ENCODE data around the gene SGIP1.

The SGIP1 gene, protein sequence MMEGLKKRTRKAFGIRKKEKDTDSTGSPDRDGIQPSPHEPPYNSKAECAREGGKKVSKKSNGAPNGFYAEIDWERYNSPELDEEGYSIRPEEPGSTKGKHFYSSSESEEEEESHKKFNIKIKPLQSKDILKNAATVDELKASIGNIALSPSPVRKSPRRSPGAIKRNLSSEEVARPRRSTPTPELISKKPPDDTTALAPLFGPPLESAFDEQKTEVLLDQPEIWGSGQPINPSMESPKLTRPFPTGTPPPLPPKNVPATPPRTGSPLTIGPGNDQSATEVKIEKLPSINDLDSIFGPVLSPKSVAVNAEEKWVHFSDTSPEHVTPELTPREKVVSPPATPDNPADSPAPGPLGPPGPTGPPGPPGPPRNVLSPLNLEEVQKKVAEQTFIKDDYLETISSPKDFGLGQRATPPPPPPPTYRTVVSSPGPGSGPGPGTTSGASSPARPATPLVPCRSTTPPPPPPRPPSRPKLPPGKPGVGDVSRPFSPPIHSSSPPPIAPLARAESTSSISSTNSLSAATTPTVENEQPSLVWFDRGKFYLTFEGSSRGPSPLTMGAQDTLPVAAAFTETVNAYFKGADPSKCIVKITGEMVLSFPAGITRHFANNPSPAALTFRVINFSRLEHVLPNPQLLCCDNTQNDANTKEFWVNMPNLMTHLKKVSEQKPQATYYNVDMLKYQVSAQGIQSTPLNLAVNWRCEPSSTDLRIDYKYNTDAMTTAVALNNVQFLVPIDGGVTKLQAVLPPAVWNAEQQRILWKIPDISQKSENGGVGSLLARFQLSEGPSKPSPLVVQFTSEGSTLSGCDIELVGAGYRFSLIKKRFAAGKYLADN

DNA sequence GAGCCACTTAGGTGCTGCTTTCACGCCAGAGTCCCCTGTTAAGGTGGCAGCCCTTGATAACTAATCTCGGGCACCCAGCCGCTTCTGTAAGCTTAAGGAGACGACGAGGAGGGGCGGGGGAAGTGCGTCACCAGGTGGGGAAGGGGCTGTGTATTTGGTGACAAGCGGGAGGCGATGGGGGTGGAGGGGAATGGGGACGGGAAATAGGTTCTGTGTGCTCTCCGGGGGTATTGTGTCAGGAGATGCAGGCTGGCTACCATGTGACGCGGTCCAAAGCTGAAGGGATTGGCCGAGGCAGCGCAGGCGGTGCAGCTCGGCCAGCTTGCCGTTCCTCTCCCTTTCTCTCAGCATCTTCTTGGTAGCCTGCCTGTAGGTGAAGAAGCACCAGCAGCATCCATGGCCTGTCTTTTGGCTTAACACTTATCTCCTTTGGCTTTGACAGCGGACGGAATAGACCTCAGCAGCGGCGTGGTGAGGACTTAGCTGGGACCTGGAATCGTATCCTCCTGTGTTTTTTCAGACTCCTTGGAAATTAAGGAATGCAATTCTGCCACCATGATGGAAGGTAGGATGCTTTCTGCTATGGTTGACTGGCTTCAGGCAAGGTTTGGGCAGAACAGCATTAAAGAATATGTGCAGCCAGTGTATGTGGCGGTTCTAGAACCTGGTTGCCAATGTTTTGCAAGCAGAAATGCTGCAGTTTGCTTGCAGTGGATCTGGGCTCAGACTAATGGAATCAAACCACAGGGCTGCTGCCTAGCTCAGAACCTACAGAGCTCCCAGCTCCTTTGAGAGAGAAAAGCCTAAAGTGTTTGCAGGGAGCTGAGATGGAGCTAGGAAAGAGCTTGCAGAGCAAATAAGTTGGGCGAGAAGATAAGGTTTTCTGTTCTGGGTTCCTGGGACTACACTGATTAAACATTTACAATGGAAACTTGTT is at the start of gene SGIP1:
TSS of gene SGIP1 (plus strand) at position 350 of the 937 bp plus-strand sequence. CDS start at position 556, 206 bp downstream.
- H3K4me1 ChIP-seq (ENCODE audit: control insufficient read depth, insufficient read depth, low read length): peaks cover 7% of the 10 kb centered on the region
- H3K36me3 ChIP-seq (ENCODE audit: control insufficient read depth, insufficient read depth, low read length): no peaks in the 10 kb centered on the region
- peaks cover 2% of the 10 kb centered on the region for H3K27me3 ChIP-seq (ENCODE audit: control insufficient read depth, insufficient read depth, low read length)
- no peak within 1 kb of the TSS for H3K9ac ChIP-seq (ENCODE audit: low read length)
- H3K4me3 ChIP-seq (ENCODE audit: low read length): peak within 1 kb of the TSS; percentile 55
- H3K27ac ChIP-seq (ENCODE audit: low read depth, low read length): peak within 1 kb of the TSS; percentile 59

DNA sequence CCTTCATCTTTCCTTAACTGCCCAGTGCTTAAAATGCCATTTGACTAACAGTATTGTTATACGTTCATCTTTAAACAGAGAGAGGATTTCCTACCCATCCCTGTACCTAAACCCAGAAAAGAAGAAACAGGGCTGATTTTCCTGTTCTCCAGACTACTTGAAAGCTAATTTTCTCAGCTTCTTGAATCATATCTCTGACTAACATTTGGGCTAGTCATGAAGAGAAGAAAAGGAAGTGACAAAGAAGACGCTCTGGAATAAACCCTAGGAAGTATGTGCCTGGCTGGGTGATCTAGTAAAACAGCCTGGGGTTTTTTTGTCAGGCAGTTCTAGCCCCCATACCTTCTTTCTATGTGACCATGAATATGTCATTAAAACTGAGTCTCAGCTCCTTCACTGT is 44.8 kb upstream of the SGIP1 start:
- Histone ChIP-seq H3K36me3 (ENCODE audit: control insufficient read depth, insufficient read depth, low read length) (no peaks in the 10 kb centered on the region), H3K4me1 (ENCODE audit: control insufficient read depth, insufficient read depth, low read length) (no peaks in the 10 kb centered on the region), H3K4me3 (ENCODE audit: low read length) (no peak overlapping the region), H3K27ac (ENCODE audit: low read depth, low read length) (no peak overlapping the region), H3K27me3 (ENCODE audit: control insufficient read depth, insufficient read depth, low read length) (no peaks in the 10 kb centered on the region), H3K9ac (ENCODE audit: low read length) (no peak overlapping the region)

DNA sequence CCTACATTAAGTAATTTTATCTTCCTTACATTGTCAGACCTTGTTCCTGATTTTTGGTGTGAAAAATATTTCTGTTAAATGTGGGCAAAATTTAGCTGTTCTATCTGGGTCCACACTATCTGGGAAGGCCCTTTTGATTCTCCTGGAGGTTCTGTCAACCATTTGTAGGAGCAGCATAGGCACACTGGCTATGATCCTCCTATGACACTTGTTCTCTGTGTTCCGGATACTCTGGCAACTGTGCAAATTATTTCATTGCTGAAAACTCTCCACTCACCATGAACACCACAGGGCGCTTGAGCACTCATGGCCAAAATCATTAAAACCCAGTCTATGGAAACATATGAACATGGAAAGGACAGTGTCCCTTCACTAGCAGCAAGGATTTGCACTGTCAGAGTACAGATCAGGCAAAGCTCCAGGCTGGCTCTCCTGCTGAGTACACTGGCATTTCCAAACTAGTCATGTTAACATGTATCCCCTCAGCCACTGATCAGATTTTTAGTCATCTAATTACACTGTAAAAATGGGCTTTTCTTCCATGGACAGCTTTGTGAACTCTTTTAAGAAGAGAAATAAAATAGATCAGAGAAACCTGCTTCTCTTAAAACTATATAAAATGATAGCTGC is 43.9 kb upstream of the SGIP1 start:
- H3K27ac ChIP-seq (ENCODE audit: low read depth, low read length): no peak overlapping the region
- no peaks in the 10 kb centered on the region for H3K4me1 ChIP-seq (ENCODE audit: control insufficient read depth, insufficient read depth, low read length)
- no peak overlapping the region for H3K9ac ChIP-seq (ENCODE audit: low read length)
- H3K36me3 ChIP-seq (ENCODE audit: control insufficient read depth, insufficient read depth, low read length): no peaks in the 10 kb centered on the region
- H3K4me3 ChIP-seq (ENCODE audit: low read length): no peak overlapping the region
- H3K27me3 ChIP-seq (ENCODE audit: control insufficient read depth, insufficient read depth, low read length): no peaks in the 10 kb centered on the region

DNA sequence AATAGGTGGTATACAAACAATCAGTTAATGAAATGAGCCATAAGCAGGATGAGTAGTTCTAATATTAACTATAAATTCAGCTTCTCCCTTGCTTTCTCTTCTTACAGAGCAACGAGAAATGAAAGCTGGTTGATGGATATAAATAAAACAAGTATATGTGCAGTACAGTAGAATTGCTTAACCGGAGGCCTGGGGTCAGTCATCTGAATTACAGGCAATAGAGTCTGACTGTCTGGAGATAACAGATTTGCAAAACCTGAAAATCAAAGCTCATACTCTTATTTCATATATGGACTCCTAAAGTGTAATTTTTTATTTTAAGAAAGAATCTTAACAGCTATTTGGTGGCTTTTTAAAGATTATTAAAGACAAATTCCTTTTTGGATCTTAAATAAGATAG is 43.1 kb upstream of the SGIP1 start:
- H3K27ac ChIP-seq (ENCODE audit: low read depth, low read length): no peak overlapping the region
- H3K4me1 ChIP-seq (ENCODE audit: control insufficient read depth, insufficient read depth, low read length): no peaks in the 10 kb centered on the region
- no peak overlapping the region for H3K9ac ChIP-seq (ENCODE audit: low read length)
- H3K27me3 ChIP-seq (ENCODE audit: control insufficient read depth, insufficient read depth, low read length): no peaks in the 10 kb centered on the region
- no peak overlapping the region for H3K4me3 ChIP-seq (ENCODE audit: low read length)
- no peaks in the 10 kb centered on the region for H3K36me3 ChIP-seq (ENCODE audit: control insufficient read depth, insufficient read depth, low read length)

DNA sequence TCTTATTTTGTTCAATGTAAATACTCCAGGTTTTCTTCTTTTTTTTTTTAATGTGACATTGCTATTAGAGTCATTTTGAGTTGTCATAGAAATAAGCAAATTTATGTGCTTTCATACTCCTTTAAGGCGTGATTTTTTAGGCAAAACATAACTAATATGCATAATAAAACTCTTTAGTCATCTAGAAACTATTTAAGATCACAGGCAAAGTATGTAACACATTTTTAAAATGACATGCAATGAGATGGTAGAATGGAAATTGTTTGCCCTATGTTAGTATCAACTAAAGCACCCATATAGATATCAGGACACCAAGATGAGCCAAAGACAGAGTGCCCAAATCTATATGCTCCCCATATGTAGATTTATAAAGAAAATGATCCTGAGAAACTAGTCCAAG is 41.5 kb upstream of the SGIP1 start:
- H3K4me1 ChIP-seq (ENCODE audit: control insufficient read depth, insufficient read depth, low read length): no peaks in the 10 kb centered on the region
- no peaks in the 10 kb centered on the region for H3K36me3 ChIP-seq (ENCODE audit: control insufficient read depth, insufficient read depth, low read length)
- H3K27me3 ChIP-seq (ENCODE audit: control insufficient read depth, insufficient read depth, low read length): no peaks in the 10 kb centered on the region
- H3K4me3 ChIP-seq (ENCODE audit: low read length): no peak overlapping the region
- no peak overlapping the region for H3K27ac ChIP-seq (ENCODE audit: low read depth, low read length)
- no peak overlapping the region for H3K9ac ChIP-seq (ENCODE audit: low read length)

DNA sequence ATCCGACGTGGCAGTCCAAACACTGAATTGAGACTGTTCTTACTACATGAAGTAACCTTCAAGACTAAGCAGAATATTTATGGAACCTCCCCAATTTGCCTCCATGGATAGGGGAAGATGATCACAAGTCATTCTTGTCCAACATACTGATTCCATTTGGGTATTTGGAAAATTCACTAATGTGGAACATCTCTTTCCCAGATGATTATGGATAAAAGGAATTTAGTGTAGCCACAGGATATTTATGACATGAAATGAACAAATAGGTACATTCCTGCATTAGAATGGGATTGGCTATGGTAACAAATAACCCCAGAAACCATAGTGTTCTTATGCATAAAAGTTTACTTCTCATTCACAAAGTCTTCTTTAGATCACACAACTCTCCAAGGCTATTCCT is 40.2 kb upstream of the SGIP1 start:
- Histone ChIP-seq H3K27me3 (ENCODE audit: control insufficient read depth, insufficient read depth, low read length) (no peaks in the 10 kb centered on the region), H3K27ac (ENCODE audit: low read depth, low read length) (no peak overlapping the region), H3K36me3 (ENCODE audit: control insufficient read depth, insufficient read depth, low read length) (no peaks in the 10 kb centered on the region), H3K4me1 (ENCODE audit: control insufficient read depth, insufficient read depth, low read length) (no peaks in the 10 kb centered on the region), H3K4me3 (ENCODE audit: low read length) (no peak overlapping the region), H3K9ac (ENCODE audit: low read length) (no peak overlapping the region)

DNA sequence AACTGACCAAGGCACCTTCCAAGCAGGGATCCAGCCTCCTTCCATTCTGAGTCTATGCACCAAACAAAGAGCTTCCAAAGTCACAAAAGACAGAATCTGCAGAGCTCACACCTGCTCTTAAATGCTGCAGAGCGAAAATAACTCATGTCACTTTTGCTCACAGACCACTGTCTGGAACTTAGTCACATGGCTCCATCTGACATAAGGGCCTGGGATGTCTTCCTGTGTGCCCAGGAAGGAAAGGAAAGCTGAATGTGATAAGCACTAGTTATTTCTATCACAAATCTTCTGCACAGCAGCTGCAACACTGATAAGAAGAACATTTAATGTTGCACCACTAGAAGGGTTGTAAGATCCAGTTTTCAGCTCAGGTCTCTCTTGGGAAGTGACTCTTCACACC is 39.5 kb upstream of the SGIP1 start:
- no peaks in the 10 kb centered on the region for H3K4me1 ChIP-seq (ENCODE audit: control insufficient read depth, insufficient read depth, low read length)
- no peak overlapping the region for H3K27ac ChIP-seq (ENCODE audit: low read depth, low read length)
- no peak overlapping the region for H3K9ac ChIP-seq (ENCODE audit: low read length)
- H3K27me3 ChIP-seq (ENCODE audit: control insufficient read depth, insufficient read depth, low read length): no peaks in the 10 kb centered on the region
- no peak overlapping the region for H3K4me3 ChIP-seq (ENCODE audit: low read length)
- H3K36me3 ChIP-seq (ENCODE audit: control insufficient read depth, insufficient read depth, low read length): no peaks in the 10 kb centered on the region

DNA sequence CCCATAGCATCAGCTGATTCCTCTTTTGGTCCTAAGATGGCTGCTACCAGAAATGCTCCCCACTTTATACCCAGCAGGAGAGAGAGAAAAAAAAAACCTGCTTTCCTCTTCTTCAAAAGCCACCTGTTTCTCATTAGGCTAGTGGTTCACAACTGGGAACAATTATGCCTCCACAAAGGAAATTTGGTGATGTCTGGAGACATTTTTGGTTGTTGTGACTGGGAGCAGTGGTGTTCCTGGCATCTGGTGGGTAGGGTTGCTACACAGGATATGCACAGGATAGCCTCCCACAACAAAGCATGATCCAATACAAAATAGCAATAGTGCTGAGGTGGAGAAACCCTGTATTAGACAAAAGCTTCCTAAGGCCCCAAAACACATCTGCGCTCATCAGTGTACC is 38.5 kb upstream of the SGIP1 start:
- no peaks in the 10 kb centered on the region for H3K27me3 ChIP-seq (ENCODE audit: control insufficient read depth, insufficient read depth, low read length)
- H3K36me3 ChIP-seq (ENCODE audit: control insufficient read depth, insufficient read depth, low read length): no peaks in the 10 kb centered on the region
- no peak overlapping the region for H3K4me3 ChIP-seq (ENCODE audit: low read length)
- no peaks in the 10 kb centered on the region for H3K4me1 ChIP-seq (ENCODE audit: control insufficient read depth, insufficient read depth, low read length)
- H3K9ac ChIP-seq (ENCODE audit: low read length): no peak overlapping the region
- H3K27ac ChIP-seq (ENCODE audit: low read depth, low read length): no peak overlapping the region

DNA sequence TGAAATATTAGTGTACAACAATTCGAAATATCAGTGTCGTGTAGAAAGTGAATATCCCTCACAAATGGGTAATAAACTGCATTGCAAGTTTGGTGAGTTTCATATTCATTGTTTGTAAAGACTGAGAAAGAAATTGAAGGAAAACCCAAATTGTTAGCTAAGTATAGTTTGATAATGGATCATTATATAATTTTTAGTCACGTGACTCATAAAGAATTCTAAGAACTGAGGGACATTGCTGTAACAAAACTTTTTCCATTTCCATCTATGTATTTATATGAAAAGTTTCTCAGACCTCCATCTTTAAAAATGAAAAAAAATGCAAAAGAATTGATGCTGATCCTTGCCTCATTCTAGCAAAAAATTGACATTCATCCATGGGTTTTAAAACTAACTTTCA is 36.0 kb upstream of the SGIP1 start:
- Histone ChIP-seq H3K4me1 (ENCODE audit: control insufficient read depth, insufficient read depth, low read length) (no peaks in the 10 kb centered on the region), H3K9ac (ENCODE audit: low read length) (no peak overlapping the region), H3K4me3 (ENCODE audit: low read length) (no peak overlapping the region), H3K27me3 (ENCODE audit: control insufficient read depth, insufficient read depth, low read length) (no peaks in the 10 kb centered on the region), H3K27ac (ENCODE audit: low read depth, low read length) (no peak overlapping the region), H3K36me3 (ENCODE audit: control insufficient read depth, insufficient read depth, low read length) (no peaks in the 10 kb centered on the region)

DNA sequence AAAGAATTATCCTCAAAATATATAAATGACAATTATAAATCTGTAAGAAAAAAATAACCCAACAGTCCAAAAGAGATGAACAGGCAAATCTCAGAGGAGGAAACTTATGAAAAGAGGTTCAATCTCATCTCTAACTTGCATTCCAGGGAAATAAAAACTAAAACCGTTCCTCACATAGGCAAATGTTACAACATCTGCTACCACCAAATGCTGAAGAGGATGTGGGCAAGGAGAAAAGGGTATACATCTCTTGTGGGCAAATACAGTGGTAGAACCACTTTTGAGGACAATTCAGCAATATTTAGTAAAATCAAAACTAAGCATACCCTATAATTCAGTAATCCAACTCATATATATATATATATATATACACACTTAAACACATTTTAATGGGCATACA is 33.7 kb upstream of the SGIP1 start:
- Histone ChIP-seq H3K4me1 (ENCODE audit: control insufficient read depth, insufficient read depth, low read length) (no peaks in the 10 kb centered on the region), H3K27ac (ENCODE audit: low read depth, low read length) (no peak overlapping the region), H3K36me3 (ENCODE audit: control insufficient read depth, insufficient read depth, low read length) (no peaks in the 10 kb centered on the region), H3K4me3 (ENCODE audit: low read length) (no peak overlapping the region), H3K27me3 (ENCODE audit: control insufficient read depth, insufficient read depth, low read length) (no peaks in the 10 kb centered on the region), H3K9ac (ENCODE audit: low read length) (no peak overlapping the region)

DNA sequence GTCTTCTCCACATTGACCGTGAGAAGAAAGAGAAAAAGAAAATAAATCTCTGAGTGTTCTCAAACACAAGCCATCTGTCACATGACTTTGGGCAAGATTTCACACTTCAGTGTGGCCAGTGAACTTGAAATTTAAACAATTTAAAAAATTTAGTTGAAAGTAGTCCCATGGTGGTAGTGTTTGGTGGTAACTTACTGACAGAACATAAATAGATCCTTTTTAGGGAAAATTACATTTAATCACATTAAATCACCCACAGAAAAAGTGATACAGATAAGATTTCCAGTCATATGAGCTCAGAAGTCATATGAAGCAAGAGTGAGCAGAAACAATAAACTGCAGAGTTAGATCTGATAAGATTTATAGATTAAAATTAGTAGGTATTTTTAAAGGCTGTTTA is 31.9 kb upstream of the SGIP1 start:
- Histone ChIP-seq H3K36me3 (ENCODE audit: control insufficient read depth, insufficient read depth, low read length) (no peaks in the 10 kb centered on the region), H3K4me3 (ENCODE audit: low read length) (no peak overlapping the region), H3K4me1 (ENCODE audit: control insufficient read depth, insufficient read depth, low read length) (no peaks in the 10 kb centered on the region), H3K27ac (ENCODE audit: low read depth, low read length) (no peak overlapping the region), H3K9ac (ENCODE audit: low read length) (no peak overlapping the region), H3K27me3 (ENCODE audit: control insufficient read depth, insufficient read depth, low read length) (no peaks in the 10 kb centered on the region)
